ENCODE measurements around the gene EEF1G.
"Not testable (repeated sequence)": the region's sequence is repeated elsewhere in the genome, so short reads cannot be mapped to it uniquely, and the experiment has no call there.

EEF1G gene

DNA sequence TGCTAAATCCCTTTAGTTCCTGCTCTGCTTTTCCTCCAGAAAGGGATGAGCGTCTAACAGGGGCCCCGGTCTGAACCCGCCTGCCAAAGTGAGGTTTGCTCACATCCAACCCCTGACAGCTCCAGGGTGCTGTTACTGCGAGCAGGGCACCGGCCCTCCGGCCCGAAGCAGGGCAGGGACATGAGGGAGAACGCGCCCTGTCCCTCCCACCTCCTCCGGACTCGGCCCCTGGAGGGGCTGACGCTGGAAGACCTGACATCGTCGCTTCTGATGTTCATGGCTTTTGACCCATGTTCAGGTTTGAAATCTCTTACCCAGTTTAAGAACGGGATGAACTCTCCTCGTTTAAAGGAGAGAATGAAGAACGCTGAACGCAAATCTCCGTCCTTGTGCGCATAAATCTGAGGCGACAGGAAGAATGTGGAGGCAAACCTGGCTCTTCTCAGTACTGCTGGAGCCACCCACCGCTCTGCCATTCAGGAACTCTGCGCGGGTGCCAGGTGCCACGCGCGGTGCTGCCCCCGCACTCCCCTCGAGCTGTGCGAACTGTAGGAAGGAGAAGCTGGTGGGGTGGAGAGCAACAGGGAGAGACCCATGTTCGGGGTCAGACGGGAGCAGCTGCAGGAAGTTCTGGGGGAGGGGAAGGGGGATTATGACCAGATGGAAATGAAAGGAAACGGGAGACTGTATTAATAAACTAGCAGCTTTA is 826 bp upstream of the EEF1G start:
- peak overlapping the region; percentile 82 for H3K4me3 ChIP-seq (ENCODE audit: low read depth, low read length)
- DNase-seq (ENCODE audit: low read depth), result no peak
- TF ChIP-seq, protein P1, sequence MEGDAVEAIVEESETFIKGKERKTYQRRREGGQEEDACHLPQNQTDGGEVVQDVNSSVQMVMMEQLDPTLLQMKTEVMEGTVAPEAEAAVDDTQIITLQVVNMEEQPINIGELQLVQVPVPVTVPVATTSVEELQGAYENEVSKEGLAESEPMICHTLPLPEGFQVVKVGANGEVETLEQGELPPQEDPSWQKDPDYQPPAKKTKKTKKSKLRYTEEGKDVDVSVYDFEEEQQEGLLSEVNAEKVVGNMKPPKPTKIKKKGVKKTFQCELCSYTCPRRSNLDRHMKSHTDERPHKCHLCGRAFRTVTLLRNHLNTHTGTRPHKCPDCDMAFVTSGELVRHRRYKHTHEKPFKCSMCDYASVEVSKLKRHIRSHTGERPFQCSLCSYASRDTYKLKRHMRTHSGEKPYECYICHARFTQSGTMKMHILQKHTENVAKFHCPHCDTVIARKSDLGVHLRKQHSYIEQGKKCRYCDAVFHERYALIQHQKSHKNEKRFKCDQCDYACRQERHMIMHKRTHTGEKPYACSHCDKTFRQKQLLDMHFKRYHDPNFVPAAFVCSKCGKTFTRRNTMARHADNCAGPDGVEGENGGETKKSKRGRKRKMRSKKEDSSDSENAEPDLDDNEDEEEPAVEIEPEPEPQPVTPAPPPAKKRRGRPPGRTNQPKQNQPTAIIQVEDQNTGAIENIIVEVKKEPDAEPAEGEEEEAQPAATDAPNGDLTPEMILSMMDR (IDR thresholded peaks at IDR 0.05; ENCODE audit: control insufficient read depth, extremely low read depth, insufficient read depth), result no peak

DNA sequence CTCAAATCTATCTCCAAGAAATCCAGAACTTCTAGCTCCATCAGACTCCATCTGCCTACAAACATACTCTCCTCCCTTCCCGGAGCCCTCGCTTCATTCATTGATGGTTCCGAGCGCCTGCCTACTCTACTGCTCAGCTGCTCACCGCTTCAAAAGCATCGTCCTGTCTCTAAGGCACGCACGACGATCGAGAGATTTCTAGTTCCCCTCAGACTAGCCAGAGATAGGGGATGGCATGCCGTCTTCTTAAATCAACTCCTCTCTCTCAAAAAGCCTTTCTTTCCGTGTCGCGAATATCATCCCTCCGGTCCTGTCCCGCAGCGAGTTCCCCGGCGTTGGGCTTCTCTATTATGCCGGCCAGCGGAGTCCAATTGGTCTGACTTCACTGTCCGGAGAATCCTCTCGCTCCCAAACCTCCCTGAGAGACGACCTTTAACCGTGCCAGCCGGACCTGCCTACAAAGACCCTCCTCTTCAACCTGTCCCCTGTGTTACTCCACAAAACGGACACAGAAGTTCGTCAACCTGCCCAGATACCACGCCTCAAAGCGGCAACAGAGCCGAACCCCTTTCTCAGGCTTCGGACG is 592 bp downstream of the EEF1G start:
- TF ChIP-seq, protein P1 (IDR thresholded peaks at IDR 0.05; ENCODE audit: control insufficient read depth, extremely low read depth, insufficient read depth), result no peak
- no peak for DNase-seq (ENCODE audit: low read depth)
- peak overlapping the region; percentile 82 for H3K4me3 ChIP-seq (ENCODE audit: low read depth, low read length)

DNA sequence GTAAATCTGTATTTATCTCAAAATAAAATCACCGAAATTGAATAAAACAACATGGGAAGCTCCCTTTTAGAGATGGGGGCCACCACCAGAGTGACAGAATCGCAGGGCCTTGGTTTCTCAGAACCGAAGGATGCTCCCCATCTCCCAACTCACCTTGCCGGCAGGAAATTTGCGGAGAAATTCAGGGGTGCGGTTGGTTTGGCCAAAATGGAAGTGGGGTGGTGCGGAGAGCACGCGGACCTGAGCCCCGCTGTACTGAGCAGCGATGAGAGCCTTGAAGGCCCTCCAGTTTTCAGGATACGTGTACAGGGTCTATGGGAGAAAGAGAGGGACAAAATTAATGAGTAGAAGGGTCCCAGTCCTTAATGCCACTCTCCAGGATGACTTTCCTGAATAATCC is 1.3 kb downstream of the EEF1G start:
- DNase-seq (ENCODE audit: low read depth), result no peak
- TF ChIP-seq, protein P1 (IDR thresholded peaks at IDR 0.05; ENCODE audit: control insufficient read depth, extremely low read depth, insufficient read depth), result no peak
- H3K4me3 ChIP-seq (ENCODE audit: low read depth, low read length), result peak overlapping the region; percentile 82

DNA sequence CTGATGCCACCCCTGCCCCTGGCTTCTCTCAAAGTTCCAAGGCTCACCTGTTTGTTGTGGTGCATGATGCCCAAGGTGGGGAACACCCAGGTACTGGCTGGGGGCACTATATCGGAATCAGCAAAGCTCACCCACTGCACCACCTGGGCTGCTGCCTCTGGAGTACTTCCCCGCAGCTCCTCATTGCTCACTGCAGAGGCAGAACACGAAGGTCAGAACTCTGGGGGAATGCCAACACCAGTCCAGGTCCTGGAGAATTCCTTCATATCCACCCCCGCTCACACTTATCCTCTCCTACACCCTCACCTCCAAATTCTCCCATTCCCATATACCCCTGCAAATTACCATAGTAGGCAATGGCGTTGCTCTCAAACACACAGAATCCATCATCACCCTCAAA is 2.2 kb downstream of the EEF1G start:
- not testable (repeated sequence) for H3K4me3 ChIP-seq (ENCODE audit: low read depth, low read length); DNase-seq (ENCODE audit: low read depth)

DNA sequence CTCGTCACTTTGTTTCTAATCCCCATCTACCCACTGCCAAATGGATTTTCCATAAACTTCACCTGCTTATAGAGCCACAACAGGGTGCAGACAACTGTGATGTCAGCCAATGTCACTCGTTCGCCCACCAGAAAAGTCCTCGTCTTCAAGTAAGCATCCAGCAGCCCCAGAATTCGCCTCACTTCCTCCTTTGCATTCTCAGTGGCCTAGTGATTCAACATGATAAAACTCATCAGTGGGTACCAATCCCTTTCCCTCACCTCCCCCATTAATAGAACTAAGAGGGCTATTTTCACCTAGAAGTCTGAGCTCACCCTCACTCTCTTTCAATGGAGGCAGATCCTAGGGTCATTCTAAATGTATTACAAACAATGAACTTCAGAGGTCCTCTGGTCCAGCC is 2.8 kb downstream of the EEF1G start:
- DNase-seq (ENCODE audit: low read depth); H3K4me3 ChIP-seq (ENCODE audit: low read depth, low read length): not testable (repeated sequence)

DNA sequence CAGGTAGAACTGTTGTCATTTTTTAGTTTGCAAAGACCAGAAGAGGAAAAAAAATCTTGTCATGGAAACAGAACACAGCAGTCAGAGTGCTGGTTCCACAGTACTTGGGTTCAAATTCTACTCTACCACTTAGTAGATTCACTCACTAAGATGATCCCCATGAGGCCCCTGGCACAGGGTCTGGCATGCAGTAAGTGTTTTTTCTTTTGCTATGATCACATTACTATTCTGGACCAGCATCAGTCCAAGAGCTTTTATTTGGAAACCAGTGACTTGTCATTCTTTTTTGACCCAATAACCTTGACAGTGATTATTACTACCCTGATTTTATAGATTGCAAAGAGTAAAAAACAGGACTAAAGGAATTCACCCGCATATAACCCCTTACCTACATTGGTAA is 4.1 kb downstream of the EEF1G start:
- no peak overlapping the region for H3K4me3 ChIP-seq (ENCODE audit: low read depth, low read length)

DNA sequence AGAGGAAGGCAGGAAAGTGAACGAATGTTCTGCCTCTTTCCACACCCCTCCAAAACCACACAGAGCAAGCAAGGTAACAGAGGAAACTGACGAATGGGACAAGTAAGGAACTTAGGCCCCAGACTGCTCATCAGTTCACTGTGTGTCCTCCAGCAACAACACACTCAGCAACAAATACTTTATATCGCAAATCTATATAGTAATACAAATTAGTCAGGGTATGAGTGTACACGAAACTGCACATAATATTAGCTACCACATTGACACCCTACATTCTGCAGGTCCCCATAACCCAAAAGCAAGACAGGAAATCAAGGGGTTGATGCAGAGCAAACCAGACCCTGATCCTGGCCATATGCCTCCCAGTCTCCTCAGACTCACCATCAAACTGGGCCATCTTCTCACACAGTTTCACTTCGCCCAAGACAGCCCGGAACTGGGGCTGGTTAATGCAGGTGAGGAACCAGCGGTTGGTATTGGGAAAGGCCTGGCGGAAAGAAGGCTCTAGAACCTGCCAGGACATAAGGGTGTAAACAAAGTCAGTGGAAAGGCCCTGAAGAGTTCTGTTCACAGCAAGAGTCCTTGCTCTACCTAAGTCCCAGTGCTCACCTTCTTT is 6.6 kb downstream of the EEF1G start:
- H3K4me3 ChIP-seq (ENCODE audit: low read depth, low read length), result no peak overlapping the region
- DNase-seq (ENCODE audit: low read depth), result no peak
- TF ChIP-seq, protein P1 (IDR thresholded peaks at IDR 0.05; ENCODE audit: control insufficient read depth, extremely low read depth, insufficient read depth), result no peak

More for the DNA sequence above, 4.1 kb downstream of the EEF1G start:
- DNase-seq (ENCODE audit: low read depth), result no peak
- TF ChIP-seq, protein P1 (IDR thresholded peaks at IDR 0.05; ENCODE audit: control insufficient read depth, extremely low read depth, insufficient read depth), result no peak

DNA sequence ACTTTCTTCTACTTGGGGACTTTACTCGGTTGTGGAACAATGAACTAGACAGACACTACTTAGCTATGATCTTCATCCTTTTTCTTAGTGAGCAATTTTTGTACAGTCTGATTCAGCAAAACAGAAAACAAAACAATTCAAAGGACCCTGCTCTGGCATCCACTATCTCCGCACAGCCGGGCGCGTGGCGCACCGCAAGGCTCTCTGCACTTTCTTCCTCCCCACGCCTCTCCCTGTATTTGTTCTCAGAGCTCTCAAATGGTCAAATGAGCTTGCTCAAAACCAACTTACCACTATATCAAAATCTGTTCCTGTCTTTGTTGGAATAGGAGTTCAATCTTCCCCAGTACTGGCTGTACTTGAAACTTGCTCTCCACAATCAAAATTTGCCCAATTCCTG is 7.4 kb downstream of the EEF1G start:
- TF ChIP-seq, protein P1 (IDR thresholded peaks at IDR 0.05; ENCODE audit: control insufficient read depth, extremely low read depth, insufficient read depth), result no peak
- no peak for DNase-seq (ENCODE audit: low read depth)
- H3K4me3 ChIP-seq (ENCODE audit: low read depth, low read length), result no peak overlapping the region

Data from LNCaP clone FGC (cell line).